Gastrocnemius medialis (tissue), 4 donors: ENCODE results near the gene LNPEP.

ENCODE experiments used
- CTCF ChIP-seq, 5 experiments: fragments of 450-650 bp in 3 of 5; fragments of 200-600 bp in 2 of 5; sonication (generic) in 2 of 5; IDR thresholded peaks in 4 of 5; conservative IDR thresholded peaks in 1 of 5; 1 replicate in 4 of 5; 2 replicates in 1 of 5; pipeline ENCODE4 v1.5.1; 2016 to 2019; ENCODE audit warnings: antibody characterized with exemption in 5 of 5, mild to moderate bottlenecking in 3 of 5, moderate library complexity in 3 of 5
- POLR2A ChIP-seq, 2 donors: fragments of 450-650 bp; IDR thresholded peaks; one replicate each; pipeline ENCODE4 v1.6.1; 2017; ENCODE audit warnings: antibody characterized with exemption in 2 of 2, mild to moderate bottlenecking in 2 of 2, moderate library complexity in 2 of 2

DNA sequence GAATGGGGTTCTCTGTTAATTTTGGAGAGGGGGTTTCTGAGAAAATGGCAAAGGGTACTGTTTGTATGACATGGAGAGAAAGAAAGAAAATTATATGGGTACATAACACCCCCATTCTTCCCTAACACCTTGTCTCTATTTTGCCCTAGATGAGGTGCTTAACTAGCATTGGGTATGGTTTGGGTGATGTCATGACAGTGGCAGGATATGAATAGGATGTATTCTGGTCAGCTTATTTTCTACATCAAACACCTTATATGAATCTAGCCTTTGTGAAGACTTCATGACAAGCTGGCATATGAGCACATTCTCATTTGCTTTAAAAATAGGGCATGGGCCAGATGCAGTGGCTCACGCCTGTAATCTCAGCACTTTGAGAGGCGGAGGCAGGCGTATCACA, 58.6 kb downstream of the LNPEP start:
- no peak for TF ChIP-seq CTCF (IDR thresholded peaks at IDR 0.05 in 4 of 5, conservative IDR thresholded peaks at IDR 0.05 in 1 of 5)
- no peak for TF ChIP-seq POLR2A (IDR thresholded peaks at IDR 0.05)
